AG04450 (cell line): Measurements from ENCODE around the gene CORO7. TPM values are rescaled to one million over a fixed set of nuclear protein-coding genes. Genes with fewer than 3 reads are reported as not detected.

Experiments
- CTCF ChIA-PET: fragments of 300-600, 350-600 bp; formaldehyde crosslinking; extraction: SDS; loops from one replicate; lab custom pipeline; 2022; ENCODE audit warnings: antibody characterized with exemption, inconsistent platforms; lab: Charles Lee
- POLR2A ChIA-PET: fragments of 350-600 bp; formaldehyde crosslinking; extraction: SDS; loops from one replicate; lab custom pipeline; 2021; ENCODE audit warnings: antibody characterized with exemption, inconsistent platforms; lab: Yijun Ruan, JAX
- DNase-seq: peaks from one replicate; pipeline ENCODE4 v3.0.0-alpha.2; 2011; ENCODE audit warnings: low read depth, low spot score
- H3K27ac ChIP-seq: one replicate; pipeline ENCODE4 v1.5.1; 2012; ENCODE audit warnings: low read depth, low read length, control low read depth
- H3K27me3 ChIP-seq: one replicate; pipeline ENCODE4 v1.6.0; 2012; ENCODE audit warnings: low read length; ENCODE audit not compliant: control insufficient read depth, insufficient read depth
- H3K4me3 ChIP-seq: 2 replicates; pipeline ENCODE4 v1.5.1; 2011; ENCODE audit warnings: mild to moderate bottlenecking, low read depth, low read length, control low read depth
- H3K9me3 ChIP-seq: 2 replicates; pipeline ENCODE4 v1.5.1; 2012; ENCODE audit warnings: low read length; ENCODE audit not compliant: control insufficient read depth, insufficient read depth
- polyA plus RNA-seq: library from polyadenylated mRNA; depleted of rRNA; stranded (reverse); fragments of >200 nt; gene quantifications from 2 replicates; pipeline ENCODE4 v1.2.3, GENCODE V29; 2011
- TF ChIP-seq, protein P1 (sequence below): IDR thresholded peaks from 2 replicates; pipeline ENCODE4 v1.5.1; 2011; ENCODE audit warnings: low read depth, low read length, control low read depth, inconsistent platforms

Gene CORO7
- polyA plus RNA-seq, 1 experiment: 7.0 TPM

GRCh38 chr16:4450430-4450829 lies 34.0 kb upstream of the CORO7 start:
- no peak for DNase-seq
- H3K27ac ChIP-seq: no peak overlapping the region
- no peaks in the 10 kb centered on the region for H3K27me3 ChIP-seq
- CTCF ChIA-PET: interaction anchor here (1.6 kb wide), 1 partner anchor 136 kb away, joined by 3 read pairs; no protein-coding TSS in a partner anchor
- TF ChIP-seq, protein P1, sequence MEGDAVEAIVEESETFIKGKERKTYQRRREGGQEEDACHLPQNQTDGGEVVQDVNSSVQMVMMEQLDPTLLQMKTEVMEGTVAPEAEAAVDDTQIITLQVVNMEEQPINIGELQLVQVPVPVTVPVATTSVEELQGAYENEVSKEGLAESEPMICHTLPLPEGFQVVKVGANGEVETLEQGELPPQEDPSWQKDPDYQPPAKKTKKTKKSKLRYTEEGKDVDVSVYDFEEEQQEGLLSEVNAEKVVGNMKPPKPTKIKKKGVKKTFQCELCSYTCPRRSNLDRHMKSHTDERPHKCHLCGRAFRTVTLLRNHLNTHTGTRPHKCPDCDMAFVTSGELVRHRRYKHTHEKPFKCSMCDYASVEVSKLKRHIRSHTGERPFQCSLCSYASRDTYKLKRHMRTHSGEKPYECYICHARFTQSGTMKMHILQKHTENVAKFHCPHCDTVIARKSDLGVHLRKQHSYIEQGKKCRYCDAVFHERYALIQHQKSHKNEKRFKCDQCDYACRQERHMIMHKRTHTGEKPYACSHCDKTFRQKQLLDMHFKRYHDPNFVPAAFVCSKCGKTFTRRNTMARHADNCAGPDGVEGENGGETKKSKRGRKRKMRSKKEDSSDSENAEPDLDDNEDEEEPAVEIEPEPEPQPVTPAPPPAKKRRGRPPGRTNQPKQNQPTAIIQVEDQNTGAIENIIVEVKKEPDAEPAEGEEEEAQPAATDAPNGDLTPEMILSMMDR: no peak
- POLR2A ChIA-PET: no interaction called here
- H3K9me3 ChIP-seq: no peaks in the 10 kb centered on the region
- H3K4me3 ChIP-seq: no peak overlapping the region

DNA sequence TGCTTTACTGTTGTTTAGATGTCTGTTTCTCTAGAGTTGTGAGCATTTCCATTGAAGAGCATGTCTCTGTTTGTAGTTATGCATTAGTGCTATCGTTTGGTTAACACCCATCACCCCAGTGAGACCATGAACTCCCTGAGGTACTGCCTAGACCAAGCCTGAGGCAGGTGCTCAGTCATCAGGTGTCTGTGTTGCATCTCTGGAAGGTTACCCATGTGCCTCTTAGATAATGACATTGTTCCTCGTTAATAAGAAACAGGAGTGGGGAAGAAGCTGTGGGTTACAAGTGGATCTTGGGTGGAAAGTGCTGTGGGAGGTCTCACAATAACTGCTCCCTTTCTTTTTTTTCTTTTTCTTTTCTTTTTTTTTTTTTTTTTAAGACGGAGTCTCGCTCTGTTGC lies 27.6 kb upstream of the CORO7 start:
- H3K27ac ChIP-seq: no peak overlapping the region
- ChIA-PET POLR2A (no interaction called here), CTCF (no interaction called here)
- TF ChIP-seq, protein P1: no peak
- H3K9me3 ChIP-seq: no peaks in the 10 kb centered on the region
- H3K4me3 ChIP-seq: no peak overlapping the region
- DNase-seq: no peak
- no peaks in the 10 kb centered on the region for H3K27me3 ChIP-seq

DNA sequence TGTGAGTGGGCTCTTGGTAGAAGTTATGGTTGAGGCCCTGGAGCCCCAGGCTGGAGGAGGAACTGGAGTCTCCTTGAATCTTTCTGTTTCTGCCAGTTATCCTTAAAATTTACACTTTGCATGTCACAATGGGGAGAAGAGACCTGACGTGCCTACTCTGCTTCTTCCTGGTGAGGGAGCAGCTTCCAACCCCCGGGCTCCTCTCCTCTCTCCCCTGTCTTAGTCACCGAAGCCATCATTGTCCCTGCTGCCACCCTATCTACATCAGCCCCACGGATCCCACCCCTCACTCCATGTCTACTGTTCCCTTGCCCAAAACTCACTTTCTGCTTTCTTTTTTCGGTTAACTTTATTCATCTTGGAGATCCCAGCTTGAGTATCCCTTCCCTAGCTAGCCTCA lies 26.9 kb upstream of the CORO7 start:
- TF ChIP-seq, protein P1: no peak
- ChIA-PET POLR2A (no interaction called here), CTCF (no interaction called here)
- DNase-seq: no peak
- Histone ChIP-seq H3K9me3 (no peaks in the 10 kb centered on the region), H3K27ac (no peak overlapping the region), H3K4me3 (no peak overlapping the region), H3K27me3 (no peaks in the 10 kb centered on the region)

DNA sequence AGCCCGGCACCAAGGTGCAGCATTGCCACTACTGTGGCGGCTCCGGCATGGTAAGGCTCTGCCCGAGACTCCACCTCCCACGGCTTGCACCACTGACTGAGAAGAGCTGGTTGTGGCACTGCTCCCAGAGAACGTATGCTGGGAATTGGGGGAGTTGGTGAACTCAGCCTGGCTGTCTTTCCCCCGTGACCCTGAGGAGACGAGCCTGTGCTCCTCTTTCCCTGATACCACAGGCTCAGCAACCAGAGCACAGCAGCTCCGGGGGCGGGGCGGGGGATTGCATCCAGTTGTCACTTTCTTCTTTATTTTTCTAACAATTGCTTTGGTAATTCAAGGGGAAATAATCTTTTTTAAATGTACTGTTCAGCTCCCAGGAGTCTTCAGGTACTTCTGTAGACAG lies 26.0 kb upstream of the CORO7 start:
- POLR2A ChIA-PET: no interaction called here
- CTCF ChIA-PET: no interaction called here

GRCh38 chr16:4437366-4437765 lies 21.0 kb upstream of the CORO7 start:
- Histone ChIP-seq H3K27ac (no peak overlapping the region), H3K9me3 (no peaks in the 10 kb centered on the region), H3K27me3 (no peaks in the 10 kb centered on the region), H3K4me3 (no peak overlapping the region)
- POLR2A ChIA-PET: no interaction called here
- TF ChIP-seq, protein P1: no peak
- CTCF ChIA-PET: interaction anchor here (1.0 to 1.9 kb wide), 2 partner anchors 29 to 35 kb away, joined by 3 to 6 read pairs; no protein-coding TSS in a partner anchor
- DNase-seq: no peak

More for the DNA sequence above, 26.0 kb upstream of the CORO7 start:
- Histone ChIP-seq H3K27ac (no peak overlapping the region), H3K9me3 (no peaks in the 10 kb centered on the region), H3K27me3 (no peaks in the 10 kb centered on the region), H3K4me3 (no peak overlapping the region)
- TF ChIP-seq, protein P1: no peak
- DNase-seq: no peak
